Heart left ventricle (tissue), 13 donors: ENCODE results near the gene KIF26B.
"Not testable (repeated sequence)": the region's sequence is repeated elsewhere in the genome, so short reads cannot be mapped to it uniquely, and the experiment has no call there.

Source experiments
- CTCF ChIP-seq, 12 donors: fragments of 200-600 bp; sonication (generic) in 4 of 12; IDR thresholded peaks; one replicate each; pipeline versions ENCODE4 v1.5.0 to v1.8.0; 2018 to 2022; ENCODE audit warnings: antibody characterized with exemption in 12 of 12, mild to moderate bottlenecking in 5 of 12
- POLR2A ChIP-seq, 2 donors: fragments of 450-650 bp; IDR thresholded peaks; one replicate each; pipeline ENCODE4 v1.6.1; 2017; ENCODE audit warnings: antibody characterized with exemption in 2 of 2, mild to moderate bottlenecking in 2 of 2, moderate library complexity in 2 of 2
- donor health status: ischemic (EF 13 %, LVEDD 7.1; RV severe dilation, severe dysfunction).
- donor health status: DM: no; HTN: yes; CAD: no.
- donor health status: DM: no; HTN: no; CAD: no.
- donor health status: ischemic (EF 25% LVEDD 6.9; RV normal size, moderate dysfunction).
- donor health status: ischemic (EF 25% LVEDD 5.7; RV mildly dilated, moderate dysfunction).
- donor health status: ischemic (EF 35%, LVEDD 5.7; RV mildly dilated, moderate dysfunction).
- donor health status: nonischemic (EF 11% LVEDD 7.7; RV severe dilation, severe dysfunction).
- donor health status: DM: yes; HTN: yes; CAD: no.
- donor health status: PGD.
- donor health status: ischemic (EF 29% LVEDD 5.4; RV normal size, mild dysfunction).
- donor health status: nonischemic (EF 23%, LVEDD 6.1; RV moderate dilation, normal function).

DNA sequence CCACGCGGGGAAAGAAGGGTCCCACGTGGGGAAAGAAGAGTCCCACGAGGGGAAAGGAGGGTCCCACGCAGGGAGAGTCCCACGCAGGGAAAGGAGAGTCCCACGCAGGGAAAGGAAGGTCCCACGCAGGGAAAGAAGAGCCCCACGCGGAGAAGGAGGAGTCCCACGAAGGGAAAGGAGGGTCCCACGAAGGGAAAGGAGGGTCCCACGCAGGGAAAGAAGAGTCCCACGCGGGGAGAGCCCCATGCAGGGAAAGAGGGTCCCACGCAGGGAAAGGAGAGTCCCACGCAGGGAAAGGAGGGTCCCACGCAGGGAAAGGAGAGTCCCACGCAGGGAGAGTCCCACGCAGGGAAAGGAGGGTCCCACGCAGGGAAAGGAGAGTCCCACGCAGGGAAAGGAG is 180.9 kb downstream of the KIF26B start:
- not testable (repeated sequence) for TF ChIP-seq CTCF, POLR2A (IDR thresholded peaks at IDR 0.05)
